HepG2 (cell line): ENCODE results near the gene RGL1.

Experiments
- MAFF ChIP-seq: IDR thresholded peaks from 2 replicates; pipeline ENCODE4 v1.6.1; 2011; ENCODE audit warnings: low read depth, low read length, improper control_type of control experiment
- ZNF274 ChIP-seq: sonication (generic); formaldehyde crosslinking; IDR thresholded peaks from 2 replicates; pipeline ENCODE4 v1.5.1; 2020; ENCODE audit warnings: mild to moderate bottlenecking, missing genetic modification reagents

- TF ChIP-seq MAFF (no peak), ZNF274 (CRISPR knock-in tag) (no peak)
These were observed 40.8 kb downstream of the RGL1 start for GRCh38 chr1:183845681-183846080.
